Breast epithelium (tissue), 3 donors: ENCODE data around the gene URB1.

Source experiments
- POLR2A ChIP-seq: fragments of 450-650 bp; IDR thresholded peaks from one replicate; pipeline ENCODE4 v1.6.1; 2016; ENCODE audit warnings: antibody characterized with exemption, mild to moderate bottlenecking, moderate library complexity
- TF ChIP-seq, protein P1 (sequence below), 3 donors: fragments of 450-650 bp; IDR thresholded peaks; one replicate each; pipeline ENCODE4 v1.5.1; 2016 to 2017; ENCODE audit warnings: antibody characterized with exemption in 3 of 3, mild to moderate bottlenecking in 3 of 3, moderate library complexity in 3 of 3

GRCh38 chr21:32321480-32321879 lies 71.3 kb downstream of the URB1 start:
- TF ChIP-seq POLR2A, result no peak
- TF ChIP-seq, protein P1, sequence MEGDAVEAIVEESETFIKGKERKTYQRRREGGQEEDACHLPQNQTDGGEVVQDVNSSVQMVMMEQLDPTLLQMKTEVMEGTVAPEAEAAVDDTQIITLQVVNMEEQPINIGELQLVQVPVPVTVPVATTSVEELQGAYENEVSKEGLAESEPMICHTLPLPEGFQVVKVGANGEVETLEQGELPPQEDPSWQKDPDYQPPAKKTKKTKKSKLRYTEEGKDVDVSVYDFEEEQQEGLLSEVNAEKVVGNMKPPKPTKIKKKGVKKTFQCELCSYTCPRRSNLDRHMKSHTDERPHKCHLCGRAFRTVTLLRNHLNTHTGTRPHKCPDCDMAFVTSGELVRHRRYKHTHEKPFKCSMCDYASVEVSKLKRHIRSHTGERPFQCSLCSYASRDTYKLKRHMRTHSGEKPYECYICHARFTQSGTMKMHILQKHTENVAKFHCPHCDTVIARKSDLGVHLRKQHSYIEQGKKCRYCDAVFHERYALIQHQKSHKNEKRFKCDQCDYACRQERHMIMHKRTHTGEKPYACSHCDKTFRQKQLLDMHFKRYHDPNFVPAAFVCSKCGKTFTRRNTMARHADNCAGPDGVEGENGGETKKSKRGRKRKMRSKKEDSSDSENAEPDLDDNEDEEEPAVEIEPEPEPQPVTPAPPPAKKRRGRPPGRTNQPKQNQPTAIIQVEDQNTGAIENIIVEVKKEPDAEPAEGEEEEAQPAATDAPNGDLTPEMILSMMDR (IDR thresholded peaks at IDR 0.05), result no peak
